Stimulated activated CD4-positive, alpha-beta T cell treated with anti-CD3 and anti-CD28 coated beads, TNF-alpha, amount 100 ng/mL, for 48 hours (primary cell): ENCODE measurements around the gene OR13A1.
"Not testable (repeated sequence)": the region's sequence is repeated elsewhere in the genome, so short reads cannot be mapped to it uniquely, and the experiment has no call there.

ENCODE experiments used
- DNase-seq, 3 donors: peaks; one replicate each; pipeline ENCODE4 v3.0.0-alpha.2; 2020; ENCODE audit warnings: low read depth in 3 of 3

The OR13A1 gene

GRCh38 chr10:45315508-45315907, at the start of gene OR13A1:
Gene OR13A1 (minus strand): TSS chr10:45315608. CDS start chr10:45304422, 11,186 bp downstream.
- DNase-seq: no peak

DNA sequence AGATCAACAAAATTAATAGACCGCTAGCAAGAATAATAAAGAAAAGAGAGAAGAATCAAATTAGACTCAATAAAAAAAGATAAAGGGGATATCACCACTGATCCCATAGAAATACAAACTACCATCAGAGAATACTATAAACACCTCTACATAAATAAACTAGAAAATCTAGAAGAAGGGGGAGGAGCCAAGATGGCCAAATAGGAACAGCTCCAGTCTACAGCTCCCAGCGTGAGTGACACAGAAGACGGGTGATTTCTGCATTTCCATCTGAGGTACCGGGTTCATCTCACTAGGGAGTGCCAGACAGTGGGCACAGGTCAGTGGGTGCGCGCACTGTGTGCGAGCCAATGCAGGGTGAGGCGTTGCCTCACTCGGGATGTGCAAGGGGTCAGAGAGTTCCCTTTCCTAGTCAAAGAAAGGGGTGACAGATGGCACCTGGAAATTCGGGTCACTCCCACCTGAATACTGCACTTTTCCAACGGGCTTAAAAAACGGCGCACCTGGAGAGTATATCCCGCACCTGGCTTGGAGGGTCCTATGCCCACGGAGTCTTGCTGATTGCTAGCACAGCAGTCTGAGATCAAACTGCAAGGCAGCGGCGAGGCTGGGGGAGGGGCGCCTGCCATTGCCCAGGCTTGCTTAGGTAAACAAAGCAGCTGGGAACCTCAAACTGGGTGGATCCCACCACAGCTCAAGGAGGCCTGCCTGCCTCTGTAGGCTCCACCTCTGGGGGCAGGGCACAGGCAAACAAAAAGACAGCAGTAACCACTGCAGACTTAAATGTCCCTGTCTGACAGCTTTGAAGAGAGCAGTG, 46.8 kb upstream of the OR13A1 start:
- DNase-seq: not testable (repeated sequence)

DNA sequence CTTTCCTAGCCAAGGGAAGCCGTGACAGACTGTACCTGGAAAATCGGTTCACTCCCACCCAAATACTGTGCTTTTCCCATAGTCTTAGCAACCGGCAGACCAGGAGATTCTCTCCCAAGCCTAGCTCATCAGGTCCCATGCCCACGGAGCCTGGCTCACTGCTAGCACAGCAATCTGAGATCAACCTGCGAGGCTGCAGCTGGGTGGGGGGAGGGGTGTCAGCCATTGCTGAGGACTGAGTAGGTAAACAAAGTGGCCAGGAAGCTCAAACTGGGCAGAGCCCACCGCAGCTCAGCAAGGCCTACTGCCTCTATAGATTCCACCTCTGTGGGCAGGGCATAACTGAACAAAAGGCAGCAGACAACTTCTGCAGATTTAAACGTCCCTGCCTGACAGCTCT, 43.6 kb upstream of the OR13A1 start:
- not testable (repeated sequence) for DNase-seq

- DNase-seq: no peak
Measured at GRCh38 chr10:45355494-45355893, 40.1 kb upstream of the OR13A1 start.

GRCh38 chr10:45354261-45354660, 38.9 kb upstream of the OR13A1 start:
- no peak for DNase-seq

DNA sequence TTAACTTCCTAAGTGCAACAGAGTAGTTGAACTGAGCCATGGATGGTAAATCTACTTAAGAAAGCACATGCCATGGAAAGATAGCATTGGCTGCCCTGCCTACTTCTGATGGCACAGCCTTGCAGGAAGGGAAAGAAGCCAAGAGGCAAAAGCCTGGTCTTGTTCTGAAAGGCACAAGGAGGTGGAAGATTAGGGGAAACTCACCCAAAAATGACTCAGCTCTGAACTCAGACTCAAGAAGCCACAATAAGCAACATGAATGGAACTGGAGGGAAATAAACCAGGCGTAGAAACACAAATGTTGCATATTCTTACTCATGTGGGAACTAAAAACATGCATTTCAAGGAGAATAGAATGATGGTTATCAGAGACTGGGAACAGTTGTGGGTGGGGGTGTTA, 37.8 kb upstream of the OR13A1 start:
- DNase-seq: no peak

- not testable (repeated sequence) for DNase-seq
Measured at GRCh38 chr10:45348196-45348765, 32.9 kb upstream of the OR13A1 start.

DNA sequence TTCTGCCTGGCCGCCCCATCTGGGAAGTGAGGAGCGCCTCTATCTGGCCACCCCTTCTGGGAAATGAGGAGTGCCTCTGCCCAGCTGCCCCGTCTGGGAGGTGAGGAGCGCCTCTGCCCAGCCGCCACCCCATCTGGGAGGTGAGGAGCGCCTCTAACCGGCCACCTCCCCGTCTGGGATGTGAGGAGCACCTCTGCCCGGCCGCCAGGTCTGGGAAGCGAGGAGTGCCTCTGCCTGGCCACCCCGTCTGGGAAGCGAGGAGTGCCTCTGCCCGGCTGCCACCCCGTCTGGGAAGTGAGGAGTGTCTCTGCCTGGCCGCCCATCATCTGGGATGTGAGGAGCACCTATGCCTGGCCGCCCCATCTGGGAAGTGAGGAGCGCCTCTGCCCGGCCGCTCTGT, 32.1 kb upstream of the OR13A1 start:
- not testable (repeated sequence) for DNase-seq

GRCh38 chr10:45346652-45347335, 31.4 kb upstream of the OR13A1 start:
- not testable (repeated sequence) for DNase-seq

GRCh38 chr10:45340420-45340819, 25.0 kb upstream of the OR13A1 start:
- DNase-seq: not testable (repeated sequence)

- DNase-seq: no peak
Measured at GRCh38 chr10:45339894-45340293, 24.5 kb upstream of the OR13A1 start.

DNA sequence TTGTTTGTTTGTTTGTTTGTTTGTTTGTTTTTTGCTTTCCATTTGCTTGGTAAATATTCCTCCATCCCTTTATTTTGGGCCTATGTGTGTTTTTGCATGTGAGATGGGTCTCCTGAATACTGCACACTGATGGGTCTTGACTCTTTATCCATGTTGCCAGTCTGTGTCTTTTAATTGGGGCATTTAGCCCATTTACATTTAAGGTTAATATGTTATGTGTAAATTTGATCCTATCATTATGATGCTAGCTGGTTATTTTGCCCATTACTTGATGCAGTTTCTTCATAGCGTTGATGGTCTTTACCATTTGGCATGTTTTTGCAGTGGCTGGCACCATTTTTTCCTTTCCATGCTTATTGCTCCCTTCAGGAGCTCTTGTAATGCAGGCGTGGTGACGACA, 16.4 kb upstream of the OR13A1 start:
- DNase-seq: not testable (repeated sequence)

GRCh38 chr10:45326864-45327263, 11.5 kb upstream of the OR13A1 start:
- DNase-seq: not testable (repeated sequence)

- DNase-seq: no peak
Measured at GRCh38 chr10:45325116-45325515, 9.7 kb upstream of the OR13A1 start.

DNA sequence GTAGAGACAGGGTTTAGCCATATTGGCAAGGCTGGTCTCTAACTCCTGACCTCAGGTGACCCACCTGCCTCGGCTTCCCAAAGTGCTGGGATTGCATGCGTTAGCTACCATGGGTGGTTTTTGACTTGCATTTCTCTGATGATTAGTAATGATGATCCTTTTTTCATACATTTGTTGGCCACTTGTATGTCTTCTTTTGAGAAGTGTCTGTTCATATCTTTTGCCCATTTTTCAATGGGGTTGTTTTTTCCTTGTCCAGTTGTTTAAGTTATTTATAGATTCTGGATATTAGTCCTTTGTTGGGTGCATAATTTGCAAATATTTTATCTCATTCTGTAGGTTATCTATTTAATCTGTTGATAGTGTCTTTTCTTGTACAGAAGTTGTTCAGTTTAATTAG, 4.3 kb upstream of the OR13A1 start:
- DNase-seq: no peak

DNA sequence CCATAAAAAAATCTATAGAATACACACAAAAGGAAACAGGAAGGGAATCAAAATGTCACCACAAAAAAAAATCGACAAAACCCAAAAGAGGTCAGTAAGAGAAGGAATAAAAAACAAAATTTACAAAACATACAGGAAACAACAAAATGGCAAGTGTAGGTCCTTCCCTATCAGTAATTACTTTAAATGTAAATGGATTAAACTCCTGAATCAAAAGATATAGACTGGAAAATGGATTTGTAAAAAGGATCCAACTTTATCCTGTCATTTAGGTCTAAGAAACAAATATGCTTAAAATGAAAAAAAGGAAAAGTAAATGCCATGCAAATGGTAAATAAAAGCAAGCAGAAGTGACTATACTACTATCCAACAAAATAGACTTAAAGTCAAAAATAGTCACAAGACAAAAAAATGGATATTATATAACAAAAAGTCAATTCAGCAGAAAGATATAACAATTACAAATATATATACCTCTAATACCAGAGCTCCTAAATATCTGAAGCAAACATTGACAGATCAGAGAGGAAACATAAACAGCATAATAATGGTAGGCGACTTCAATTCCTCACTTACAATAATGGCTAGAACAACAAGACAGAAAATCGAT, 2.0 kb downstream of the OR13A1 start:
- DNase-seq: no peak

- DNase-seq: no peak
Measured at GRCh38 chr10:45308707-45309106, 6.7 kb downstream of the OR13A1 start.

DNA sequence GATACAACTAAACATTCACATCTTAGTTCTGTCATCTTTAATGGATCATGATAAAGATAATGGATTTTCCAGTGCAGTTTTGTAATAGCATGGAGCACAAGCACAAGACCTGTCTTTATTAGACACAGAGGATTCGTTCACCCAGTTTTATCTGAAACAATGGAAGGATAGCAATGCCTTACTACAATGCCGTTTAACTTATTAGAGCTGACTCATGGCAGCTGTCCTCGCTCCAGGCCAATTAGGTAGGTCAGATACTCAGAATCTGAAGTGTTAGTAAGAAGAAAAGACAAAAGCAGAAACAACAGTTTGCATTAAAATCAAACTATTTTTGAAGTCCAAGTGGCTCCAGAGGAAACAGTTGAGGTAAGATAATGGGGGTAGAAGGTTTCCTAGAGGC, 12.8 kb downstream of the OR13A1 start:
- no peak for DNase-seq

- DNase-seq: not testable (repeated sequence)
Measured at GRCh38 chr10:45298341-45298955, 17.0 kb downstream of the OR13A1 start.

GRCh38 chr10:45294681-45295080, 20.7 kb downstream of the OR13A1 start:
- no peak for DNase-seq

GRCh38 chr10:45286980-45287379, 28.4 kb downstream of the OR13A1 start:
- DNase-seq: no peak

DNA sequence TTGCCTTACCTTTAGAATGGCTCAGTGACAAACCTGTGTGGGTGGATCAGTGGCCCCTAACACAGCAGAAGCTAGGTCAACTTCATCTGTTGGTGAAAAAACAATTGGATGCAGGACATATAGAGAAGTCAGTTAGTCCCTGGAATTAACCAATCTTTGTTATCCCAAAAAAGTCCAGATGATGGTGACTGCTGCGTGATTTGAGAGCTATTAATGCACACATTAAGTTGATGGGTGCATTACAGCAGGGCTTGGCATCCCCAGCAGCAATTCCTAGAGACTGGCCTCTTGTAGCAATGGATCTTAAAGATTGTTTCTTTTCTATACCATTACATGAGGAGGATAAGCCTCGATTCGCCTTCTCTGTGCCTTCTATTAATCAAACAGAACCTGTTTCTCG, 33.3 kb downstream of the OR13A1 start:
- no peak for DNase-seq
